Muscle of leg (tissue), 11 donors: ENCODE measurements around the gene WWC2. TPM values are rescaled to one million over a fixed set of nuclear protein-coding genes. Genes with fewer than 3 reads are reported as not detected.
A peak's percentile ranks its signal among the peaks of the same experiment; 100 is the strongest.

Experiments used
- DNase-seq: peaks from one replicate; pipeline ENCODE4 v3.0.0; 2013
- H3K27ac ChIP-seq: one replicate; pipeline ENCODE4 v1.5.1; 2013; ENCODE audit warnings: mild to moderate bottlenecking, low read length, control low read depth
- H3K27me3 ChIP-seq: one replicate; pipeline ENCODE4 v1.6.1; 2013; ENCODE audit warnings: low read length; ENCODE audit not compliant: control insufficient read depth, insufficient read depth
- H3K36me3 ChIP-seq: one replicate; pipeline ENCODE4 v1.6.1; 2013; ENCODE audit warnings: low read length; ENCODE audit not compliant: control insufficient read depth, insufficient read depth
- H3K4me1 ChIP-seq: one replicate; pipeline ENCODE4 v1.6.1; 2013; ENCODE audit warnings: low read length; ENCODE audit not compliant: control insufficient read depth, insufficient read depth
- H3K4me3 ChIP-seq: one replicate; pipeline ENCODE4 v1.5.1; 2013; ENCODE audit warnings: low read length, control low read depth
- H3K9me3 ChIP-seq: replicated peaks from 2 replicates; pipeline ENCODE4 v1.6.1; 2013; ENCODE audit warnings: low read depth, low read length; ENCODE audit not compliant: control insufficient read depth
- WGBS: methylation state at CpG from one replicate; pipeline ENCODE4 v1.1.5; 2013; ENCODE audit warnings: missing lambda C conversion rate; ENCODE audit not compliant: insufficient coverage; 5-methylcytosine and 5-hydroxymethylcytosine counted together
- polyA plus RNA-seq, 8 donors: library from polyadenylated mRNA; unstranded; fragments of 120-200 nt; gene quantifications; one replicate each; pipeline versions ENCODE4 v1.2.1 to v1.2.3, GENCODE V29; 2013; ENCODE audit warnings: inconsistent platforms in 1 of 8, low replicate concordance in 1 of 8; ENCODE audit not compliant: insufficient read length in 8 of 8, insufficient read depth in 1 of 8
- total RNA-seq: library from RNA; stranded (reverse); fragments of 120-200 nt; gene quantifications from one replicate; pipeline ENCODE4 v1.2.4, GENCODE V29; 2013

WWC2 gene
- total and polyA plus RNA-seq, 9 donors: 12.9 to 25.4 (median 18.9) TPM

DNA sequence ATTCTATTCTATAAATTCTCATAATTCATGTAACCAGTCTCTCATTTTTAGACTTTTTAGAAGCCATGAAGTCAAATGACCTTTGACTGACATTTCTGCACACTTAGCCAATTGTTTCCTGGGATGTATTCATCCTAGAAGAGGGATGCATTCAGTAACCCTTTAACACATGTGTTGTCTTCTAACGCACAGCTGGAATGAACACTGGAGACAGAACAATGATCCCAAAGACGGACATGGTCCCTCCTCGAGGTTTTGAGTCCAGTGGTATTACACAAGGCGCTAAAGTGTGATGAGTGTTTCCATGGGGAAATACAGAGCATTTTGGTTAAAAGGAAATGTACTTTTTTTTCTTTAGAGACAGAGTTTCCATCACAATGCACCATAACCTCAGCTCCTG lies 263.0 kb downstream of the WWC2 start:
- Histone ChIP-seq H3K27me3 (no peaks in the 10 kb centered on the region), H3K9me3 (no peaks in the 10 kb centered on the region), H3K4me1 (no peaks in the 10 kb centered on the region), H3K27ac (no peak overlapping the region), H3K4me3 (no peak overlapping the region), H3K36me3 (no peaks in the 10 kb centered on the region)
- WGBS: 82% methylated on average over 2 of the region's 4 CpGs
- DNase-seq: no peak

GRCh38 chr4:183362916-183363542 lies 264.0 kb downstream of the WWC2 start:
- H3K27me3 ChIP-seq: no peaks in the 10 kb centered on the region
- H3K9me3 ChIP-seq: no peaks in the 10 kb centered on the region
- H3K4me1 ChIP-seq: no peaks in the 10 kb centered on the region
- 62% methylated on average over 5 of the region's 15 CpGs for WGBS
- no peaks in the 10 kb centered on the region for H3K36me3 ChIP-seq
- H3K27ac ChIP-seq: no peak overlapping the region
- no peak overlapping the region for H3K4me3 ChIP-seq
- DNase-seq: peak; percentile 31

- no peak for DNase-seq
- Histone ChIP-seq H3K27me3 (no peaks in the 10 kb centered on the region), H3K4me3 (no peak overlapping the region), H3K9me3 (no peaks in the 10 kb centered on the region), H3K27ac (no peak overlapping the region), H3K4me1 (no peaks in the 10 kb centered on the region), H3K36me3 (no peaks in the 10 kb centered on the region)
- WGBS: 70% methylated on average over 8 of the region's 10 CpGs
Measured at GRCh38 chr4:183364025-183364424, 265.0 kb downstream of the WWC2 start.

GRCh38 chr4:183366206-183366835 lies 267.3 kb downstream of the WWC2 start:
- DNase-seq: no peak
- H3K4me3 ChIP-seq: no peak overlapping the region
- no peak overlapping the region for H3K27ac ChIP-seq
- H3K36me3 ChIP-seq: no peaks in the 10 kb centered on the region
- 88% methylated on average over 16 of the region's 16 CpGs for WGBS
- no peaks in the 10 kb centered on the region for H3K27me3 ChIP-seq
- H3K9me3 ChIP-seq: no peaks in the 10 kb centered on the region
- no peaks in the 10 kb centered on the region for H3K4me1 ChIP-seq

GRCh38 chr4:183369073-183369472 lies 270.0 kb downstream of the WWC2 start:
- no peaks in the 10 kb centered on the region for H3K27me3 ChIP-seq
- peaks cover 4% of the 10 kb centered on the region for H3K9me3 ChIP-seq
- no peak overlapping the region for H3K27ac ChIP-seq
- no peaks in the 10 kb centered on the region for H3K4me1 ChIP-seq
- no peak overlapping the region for H3K4me3 ChIP-seq
- H3K36me3 ChIP-seq: no peaks in the 10 kb centered on the region
- no peak for DNase-seq
- WGBS: 87% methylated on average over 6 of the region's 8 CpGs

Other genes starting within 250 kb of the WWC2 start
- 49.2 TPM for gene DCTD, start 181.9 kb upstream of the WWC2 start, total RNA-seq
- gene DCTD, start 181.9 kb upstream of the WWC2 start, polyA plus RNA-seq: 10 to 100 TPM; 67.8 to 88.9 (median 76.1) TPM
- gene CLDN22, start 221.0 kb downstream of the WWC2 start, total RNA-seq: not detected
- gene CLDN22, start 221.0 kb downstream of the WWC2 start, polyA plus RNA-seq: under 1 TPM in 5 of 8 donors, not detected in 3; 0.09 to 0.27 (median 0.21) TPM
- gene CLDN24, start 223.2 kb downstream of the WWC2 start, total RNA-seq: not detected
- under 1 TPM in 1 of 8 donors, not detected in 7; 0.34 TPM for gene CLDN24, start 223.2 kb downstream of the WWC2 start, polyA plus RNA-seq